K562 (cell line): ENCODE results near the gene DHCR7.

ENCODE experiments used
- ATF6 ChIP-seq: sonication (generic); formaldehyde crosslinking; IDR thresholded peaks from 2 replicates; pipeline ENCODE4 v1.4.0; 2020; ENCODE audit warnings: mild to moderate bottlenecking, missing genetic modification reagents
- BRD9 ChIP-seq: fragments of 450-650 bp; IDR thresholded peaks from 2 replicates; pipeline ENCODE4 v1.6.1; 2018; ENCODE audit warnings: low read depth; ENCODE audit not compliant: partially characterized antibody
- CTCF ChIP-seq, 3 experiments: IDR thresholded peaks in 2 of 3; conservative IDR thresholded peaks in 1 of 3; 2 replicates each; pipeline ENCODE4 v1.5.1; 2011 to 2012; ENCODE audit warnings: low read length in 3 of 3, mild to moderate bottlenecking in 3 of 3, control low read depth in 2 of 3, improper control_type of control experiment in 1 of 3, inconsistent platforms in 1 of 3, low read depth in 1 of 3, mixed read lengths in 1 of 3, moderate library complexity in 1 of 3; ENCODE audit not compliant: insufficient read depth in 2 of 3
- HMG20B ChIP-seq: fragments of 250-450 bp; sonication (Bioruptor Pico); IDR thresholded peaks from 2 replicates; pipeline ENCODE4 v1.5.0; 2021; ENCODE audit warnings: mild to moderate bottlenecking
- POLR2A ChIP-seq: fragments of 450-650 bp; conservative IDR thresholded peaks from 2 replicates; pipeline ENCODE4 v1.6.1; 2016
- TOE1 ChIP-seq, 2 experiments: fragments of 450-650 bp in 1 of 2; sonication (generic) in 1 of 2; formaldehyde crosslinking in 1 of 2; IDR thresholded peaks; 2 replicates each; pipeline versions ENCODE4 v1.7.1 to v1.8.0; 2016 to 2022; ENCODE audit warnings: borderline replicate concordance in 2 of 2, mild to moderate bottlenecking in 2 of 2, antibody characterized with exemption in 1 of 2, inconsistent platforms in 1 of 2, low read depth in 1 of 2, missing genetic modification reagents in 1 of 2, moderate library complexity in 1 of 2
- XRCC5 ChIP-seq: fragments of 200-400 bp; formaldehyde crosslinking; IDR thresholded peaks from 2 replicates; pipeline ENCODE4 v1.6.1; 2017; ENCODE audit warnings: low read depth, mild to moderate bottlenecking, low read length
- ZKSCAN3 ChIP-seq: fragments of 250-450 bp; sonication (Bioruptor Pico); IDR thresholded peaks from 2 replicates; pipeline ENCODE4 v1.4.0; 2020
- ZNF133 ChIP-seq: fragments of 250-450 bp; sonication (Bioruptor Pico); IDR thresholded peaks from 2 replicates; pipeline ENCODE4 v1.4.0; 2020; ENCODE audit warnings: mild to moderate bottlenecking
- ZNF717 ChIP-seq: fragments of 250-450 bp; sonication (Bioruptor Pico); IDR thresholded peaks from 2 replicates; pipeline ENCODE4 v1.5.0; 2021
- ZNF740 ChIP-seq, 3 experiments: fragments of 200-800 bp in 1 of 3; sonication (Bioruptor generic) in 1 of 3; sonication (generic) in 1 of 3; formaldehyde crosslinking in 1 of 3; IDR thresholded peaks; 2 replicates each; pipeline versions ENCODE4 v1.6.1 to v1.8.0; 2016 to 2022; ENCODE audit warnings: mild to moderate bottlenecking in 2 of 3, missing compliant biosample characterization in 2 of 3, missing genetic modification characterization in 2 of 3, missing genetic modification reagents in 1 of 3

- TF ChIP-seq ZNF133 (CRISPR knock-in tag) (no peak), ZNF717 (CRISPR knock-in tag) (no peak), CTCF (IDR thresholded peaks at IDR 0.05 in 2 of 3, conservative IDR thresholded peaks at IDR 0.05 in 1 of 3; ENCODE audit: insufficient read depth in 2 of 3, low read depth in 1 of 3, low read length in 3 of 3) (no peak), ZNF740 (CRISPR knock-in tag; IDR thresholded peaks at IDR 0.05) (no peak), ZNF740 (tag; IDR thresholded peaks at IDR 0.05) (no peak), POLR2A (no peak), ZKSCAN3 (no peak), HMG20B (CRISPR knock-in tag) (no peak), XRCC5 (no peak), TOE1 (IDR thresholded peaks at IDR 0.05; ENCODE audit: borderline replicate concordance) (no peak), TOE1 (CRISPR knock-in tag; IDR thresholded peaks at IDR 0.05; ENCODE audit: borderline replicate concordance, low read depth) (no peak), ATF6 (CRISPR knock-in tag) (no peak), BRD9 (no peak)
These were observed 56.8 kb downstream of the DHCR7 start for GRCh38 chr11:71391352-71391751.
